NT2/D1 (cell line): ENCODE measurements around the gene C19orf53.

Source experiments
- SUZ12 ChIP-seq: IDR thresholded peaks from 2 replicates; pipeline ENCODE4 v1.6.1; 2011; ENCODE audit not compliant: insufficient read length, insufficient read depth; ENCODE audit errors: extremely low read depth
- YY1 ChIP-seq: IDR thresholded peaks from 2 replicates; pipeline ENCODE4 v1.6.1; 2011; ENCODE audit not compliant: insufficient read length, insufficient read depth
- ZNF274 ChIP-seq: IDR thresholded peaks from 2 replicates; pipeline ENCODE4 v1.6.1; 2011; ENCODE audit warnings: mild to moderate bottlenecking, low read depth, low read length

DNA sequence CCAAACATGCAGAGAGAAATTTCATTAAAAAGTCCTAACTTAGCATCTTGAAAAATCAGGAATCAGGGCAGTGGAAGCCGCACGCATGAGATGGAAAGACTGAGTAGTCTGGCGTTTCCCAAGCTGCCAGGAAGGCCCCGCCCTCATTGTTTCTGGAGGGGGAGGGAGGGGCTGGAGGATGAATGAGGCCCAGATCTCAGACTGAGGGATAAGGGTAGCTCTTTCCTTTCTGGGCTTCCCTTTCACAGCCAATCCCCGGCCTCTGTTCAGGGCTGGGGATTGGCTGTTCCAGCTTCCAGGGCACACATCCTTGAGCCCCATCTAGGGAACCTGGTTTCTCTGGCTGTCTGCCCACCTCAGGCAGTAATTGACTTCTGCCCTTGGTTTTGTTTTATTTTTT lies 7.3 kb downstream of the C19orf53 start:
- TF ChIP-seq ZNF274 (no peak), YY1 (no peak), SUZ12 (no peak)
